ENCODE data around the gene VASH2. TPM values are rescaled to one million over a fixed set of nuclear protein-coding genes. Genes with fewer than 3 reads are reported as not detected.

Gene VASH2
- total RNA-seq, 1 experiment from 2014 or later, result 2.9 TPM

DNA sequence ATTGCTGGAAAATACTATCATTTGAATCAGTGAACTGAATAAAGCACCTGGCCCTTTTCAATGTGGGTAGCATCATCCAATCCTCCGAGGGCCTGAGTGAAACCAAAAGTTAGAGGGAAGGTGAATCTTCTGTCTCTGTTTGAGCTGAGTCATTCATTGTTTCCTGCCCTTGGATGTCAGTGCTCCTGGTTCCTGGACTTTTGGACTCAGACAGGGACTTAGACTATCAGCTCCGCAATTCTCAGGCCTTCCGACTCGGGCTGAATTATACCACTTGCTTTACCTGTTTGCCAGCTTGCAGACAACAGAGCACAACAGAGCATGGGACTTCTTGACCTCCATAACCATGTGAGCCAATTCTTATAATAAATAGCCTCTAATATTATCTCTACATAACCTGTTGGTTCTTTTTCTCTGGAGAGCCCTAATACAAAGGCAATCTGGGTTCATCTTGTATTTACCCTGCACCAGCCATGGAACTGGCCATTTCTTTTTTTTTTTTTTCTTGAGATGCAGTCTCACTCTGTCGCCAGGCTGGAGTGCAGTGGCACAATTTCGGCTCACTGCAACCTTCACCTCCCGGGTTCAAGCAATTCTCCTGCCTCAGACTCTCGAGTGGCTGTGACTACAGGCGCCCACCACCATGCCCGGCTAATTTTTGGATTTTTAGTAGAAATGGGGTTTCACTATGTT, 19.2 kb upstream of the VASH2 start:
- peak; percentile 46 for DNase-seq (ENCODE audit: low spot score)

GRCh38 chr1:212933815-212934471, 16.4 kb upstream of the VASH2 start:
- no peak for DNase-seq (ENCODE audit: low spot score)

- no peak for DNase-seq (ENCODE audit: low spot score)
Observed at GRCh38 chr1:212935387-212935981, 14.9 kb upstream of the VASH2 start.

GRCh38 chr1:212937034-212937433, 13.3 kb upstream of the VASH2 start:
- DNase-seq (ENCODE audit: low spot score), result no peak

DNA sequence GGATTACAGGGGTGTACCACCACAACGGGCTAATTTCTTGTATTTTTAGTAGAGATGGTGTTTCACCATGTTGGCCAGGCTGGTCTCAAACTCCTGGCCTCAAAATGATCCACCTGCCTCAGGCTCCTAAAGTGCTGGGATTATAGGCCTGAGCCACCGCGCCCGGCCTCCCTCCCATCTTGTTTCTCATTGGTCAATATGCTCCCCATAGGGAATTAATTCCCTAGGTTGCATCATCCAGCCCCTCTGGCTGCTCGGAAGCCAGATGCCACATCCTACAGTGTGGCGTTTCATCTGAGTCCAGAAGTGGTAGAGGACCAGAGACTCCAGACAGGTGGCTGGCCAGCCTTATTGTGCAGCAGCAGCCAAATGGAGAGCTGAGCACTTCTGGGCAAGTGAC, 11.5 kb upstream of the VASH2 start:
- DNase-seq (ENCODE audit: low spot score), result no peak

DNA sequence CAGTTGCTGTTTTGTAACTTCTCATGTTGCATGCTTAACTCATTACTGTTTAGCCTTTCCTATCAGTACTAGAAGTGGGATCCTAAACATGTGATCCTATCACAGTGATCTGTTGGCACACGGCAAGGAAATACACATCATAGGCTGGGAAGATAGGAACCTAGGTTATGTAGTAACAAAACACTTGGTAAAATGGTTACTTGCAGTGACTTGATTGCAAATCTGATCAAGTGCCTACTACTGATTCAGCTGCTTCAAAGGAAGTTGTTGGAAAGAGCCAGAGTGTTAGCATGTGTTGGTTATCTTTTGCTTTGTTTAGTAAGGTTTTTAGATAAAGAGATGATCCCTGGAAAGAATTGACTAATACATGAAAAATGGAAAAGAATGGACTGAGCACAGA, 8.9 kb upstream of the VASH2 start:
- no peak for DNase-seq (ENCODE audit: low spot score)

- DNase-seq (ENCODE audit: low spot score), result no peak
Observed at GRCh38 chr1:212942679-212943392, 7.5 kb upstream of the VASH2 start.

- DNase-seq (ENCODE audit: low spot score), result no peak
Observed at GRCh38 chr1:212943393-212943710, 7.0 kb upstream of the VASH2 start.

DNA sequence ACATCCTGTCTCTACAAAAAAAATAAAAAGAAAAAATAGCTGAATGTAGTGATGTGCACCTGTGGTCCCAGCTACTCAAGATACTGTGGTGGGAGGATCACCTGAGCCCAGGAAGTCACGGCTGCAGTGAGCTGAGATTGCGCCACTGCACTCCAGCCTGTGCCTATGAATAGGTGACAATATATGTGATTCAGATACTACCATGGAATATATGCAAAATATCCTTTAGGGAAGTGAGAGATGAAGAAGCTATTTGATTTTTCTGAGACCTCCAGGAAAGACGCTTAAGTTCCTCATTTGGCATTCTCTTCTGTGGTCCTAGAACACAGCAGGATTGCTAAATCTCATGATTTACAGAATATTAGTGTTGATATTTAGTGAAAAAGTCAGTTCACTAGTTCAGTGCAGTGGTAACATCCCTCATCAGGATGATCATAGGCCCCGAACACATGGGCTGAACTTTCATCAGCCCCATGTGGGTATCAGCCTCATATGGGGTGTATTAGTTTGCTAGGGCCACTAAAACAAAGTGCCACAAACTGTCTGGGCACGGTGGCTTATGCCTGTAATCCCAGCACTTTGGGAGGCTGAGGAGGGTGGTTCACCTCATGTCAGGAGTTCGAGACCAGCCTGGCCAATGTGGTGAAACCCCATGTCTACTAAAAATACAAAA, 6.0 kb upstream of the VASH2 start:
- no peak for DNase-seq (ENCODE audit: low spot score)

- no peak for DNase-seq (ENCODE audit: low spot score)
Observed at GRCh38 chr1:212945056-212945455, 5.3 kb upstream of the VASH2 start.

DNA sequence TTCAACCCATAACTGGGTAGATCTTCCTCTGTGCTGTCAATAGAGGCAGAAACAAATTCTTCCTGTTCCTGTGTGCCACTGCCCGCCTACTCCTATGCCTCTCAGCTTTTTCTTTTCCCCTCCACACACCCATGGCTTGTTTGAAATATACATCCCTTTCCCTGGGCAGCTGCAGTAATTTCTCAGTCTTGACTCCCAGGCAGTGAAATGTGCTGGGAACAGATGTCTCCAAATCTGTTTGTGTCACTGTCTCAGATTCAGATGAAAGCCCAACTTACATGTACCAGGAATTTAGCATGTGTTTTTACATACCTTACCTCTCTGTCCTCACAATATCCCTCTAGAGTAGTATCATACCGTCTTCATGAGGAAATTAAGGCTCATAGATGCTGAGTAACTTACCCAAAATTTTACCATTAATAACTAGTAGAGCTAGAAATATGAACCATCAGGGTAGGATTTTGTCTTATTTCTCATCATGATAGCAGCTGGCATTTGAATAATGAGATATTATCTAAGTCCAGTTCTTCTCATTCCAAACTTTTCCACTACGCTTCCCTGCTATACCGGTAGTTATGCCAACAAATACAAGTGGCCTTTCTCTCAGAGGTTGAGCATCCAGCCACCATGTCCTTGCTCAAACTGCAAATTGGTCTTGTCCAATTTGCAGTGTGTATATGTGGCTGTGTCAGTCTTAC, 4.7 kb upstream of the VASH2 start:
- DNase-seq (ENCODE audit: low spot score), result no peak

DNA sequence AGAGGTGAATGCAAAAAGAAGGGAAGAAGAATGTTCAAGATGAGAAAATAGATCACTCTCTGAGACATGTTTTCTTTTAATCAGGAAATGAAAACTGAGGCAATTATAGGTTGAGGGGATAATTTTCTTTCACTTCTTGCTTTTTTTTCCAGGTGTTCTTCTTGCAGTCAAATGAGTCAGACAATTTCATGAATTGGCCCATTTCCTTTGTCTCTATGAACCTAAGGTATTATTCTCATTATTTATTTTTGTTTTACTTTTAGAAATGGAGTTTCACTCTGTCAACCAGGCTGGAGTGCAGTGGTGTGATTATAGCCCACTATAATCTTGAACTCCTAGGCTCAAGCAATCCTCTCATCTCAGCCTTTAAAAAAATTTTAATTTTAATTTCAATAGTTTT, 3.5 kb upstream of the VASH2 start:
- no peak for DNase-seq (ENCODE audit: low spot score)

GRCh38 chr1:212949771-212950170, 570 bp upstream of the VASH2 start:
- DNase-seq (ENCODE audit: low spot score), result no peak

- DNase-seq (ENCODE audit: low spot score), result no peak
Observed at GRCh38 chr1:212951126-212951946, 995 bp downstream of the VASH2 start.

- DNase-seq (ENCODE audit: low spot score), result no peak
Observed at GRCh38 chr1:212951947-212952640, 1.8 kb downstream of the VASH2 start.

DNA sequence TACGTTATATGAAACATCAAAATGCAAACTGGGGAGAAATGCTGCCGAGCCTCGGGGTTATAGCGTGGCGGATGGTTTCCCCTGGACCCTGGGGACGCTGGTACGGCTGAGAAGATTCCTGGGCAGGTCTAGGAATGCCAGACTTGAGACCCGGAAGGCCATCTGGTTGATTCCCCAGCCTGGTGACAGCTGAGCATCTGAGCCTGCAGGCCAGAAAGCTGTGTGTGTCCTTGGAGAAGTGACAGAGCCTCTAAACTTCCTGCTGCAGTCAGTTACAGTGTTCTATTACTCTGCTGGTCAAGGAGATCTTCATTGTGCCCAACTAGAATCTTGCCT, 2.3 kb downstream of the VASH2 start:
- no peak for DNase-seq (ENCODE audit: low spot score)

- no peak for DNase-seq (ENCODE audit: low spot score)
Observed at GRCh38 chr1:212953321-212953720, 3.0 kb downstream of the VASH2 start.

DNA sequence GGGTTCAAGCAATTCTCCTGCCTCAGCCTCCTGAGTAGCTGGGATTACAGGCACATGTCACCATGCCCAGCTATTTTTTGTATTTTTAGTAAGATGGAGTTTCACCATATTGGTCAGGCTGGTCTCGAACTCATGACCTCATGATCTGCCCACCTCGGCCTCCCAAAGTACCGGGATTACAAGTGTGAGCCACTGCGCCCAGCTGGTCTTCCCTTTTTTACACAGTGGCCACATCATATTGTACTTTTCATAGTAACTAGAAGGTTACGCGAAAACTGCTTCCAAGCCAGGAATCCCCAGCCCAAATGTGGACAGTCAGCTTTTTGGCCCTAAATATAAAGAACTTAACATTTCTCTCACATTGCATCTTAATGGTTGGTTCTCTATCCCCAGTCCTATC, 4.2 kb downstream of the VASH2 start:
- no peak for DNase-seq (ENCODE audit: low spot score)

DNA sequence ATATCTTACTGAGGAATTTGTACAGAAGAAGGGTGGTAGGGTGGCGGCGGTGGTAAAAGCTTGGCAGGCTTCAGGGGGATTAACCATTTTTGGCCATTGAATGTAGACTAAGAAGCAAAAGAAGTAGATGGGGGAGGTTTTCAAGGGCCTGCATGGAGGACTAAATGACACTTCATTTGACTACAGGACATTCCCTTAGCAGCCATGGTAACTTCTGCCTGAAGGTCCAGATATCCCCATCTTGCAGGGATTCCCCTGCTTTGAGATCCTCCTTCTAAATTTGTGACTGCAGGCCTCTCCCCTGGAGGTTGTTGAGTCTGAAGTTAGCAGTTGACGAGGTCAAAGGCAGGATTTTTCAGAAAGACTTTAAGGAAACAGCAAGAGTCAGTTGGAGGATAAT, 4.8 kb downstream of the VASH2 start:
- DNase-seq (ENCODE audit: low spot score), result no peak

DNA sequence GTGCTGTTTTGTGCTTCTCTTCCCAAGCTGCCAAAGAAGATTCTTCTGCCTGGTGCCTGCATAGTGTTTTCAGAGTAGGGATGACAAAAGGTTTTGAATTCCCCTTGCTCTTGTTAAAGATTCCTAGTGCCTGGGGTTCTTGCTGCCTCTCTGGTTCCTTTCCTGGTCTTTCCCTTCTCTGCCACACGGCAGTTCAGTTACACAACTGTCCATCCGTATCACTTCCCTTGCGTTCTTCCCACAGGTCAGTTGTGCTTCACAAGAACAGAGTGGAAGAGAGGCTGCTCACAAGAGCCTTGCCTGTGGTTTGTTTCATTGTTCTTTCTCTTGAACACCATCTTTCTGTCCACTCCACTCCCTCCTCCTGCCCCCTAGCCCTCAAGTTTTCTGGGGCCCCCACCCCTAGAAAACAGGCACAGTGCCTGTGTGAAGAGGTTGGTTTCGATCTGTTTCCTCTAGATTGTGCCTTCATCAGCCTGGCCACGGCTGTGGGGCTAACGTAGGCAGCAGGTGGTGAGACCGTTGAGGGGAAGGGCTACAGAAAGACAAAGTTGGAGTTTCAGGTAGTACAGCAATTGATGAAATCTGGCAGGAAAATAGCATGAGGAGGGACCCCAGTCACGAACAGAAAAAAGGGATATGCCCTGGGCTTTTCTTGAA, 5.8 kb downstream of the VASH2 start:
- no peak for DNase-seq (ENCODE audit: low spot score)

Measured in HT-29 (cell line).